IPS-18c (cell line): ENCODE data around the gene CACNA1C.

ENCODE experiments used
- H3K4me3 ChIP-seq: 2 replicates; pipeline ENCODE4 v1.7.0; 2013; ENCODE audit warnings: low read depth, mild to moderate bottlenecking, low read length, moderate library complexity; ENCODE audit not compliant: insufficient read depth
- H3K9me3 ChIP-seq: one replicate; pipeline ENCODE4 v1.6.1; 2013; ENCODE audit warnings: mild to moderate bottlenecking, low read length, moderate library complexity; ENCODE audit not compliant: control insufficient read depth, insufficient read depth

The CACNA1C gene

GRCh38 chr12:2306735-2307134 is 253.9 kb downstream of the CACNA1C start:
- H3K9me3 ChIP-seq = no peaks in the 10 kb centered on the region
- no peak overlapping the region for H3K4me3 ChIP-seq

DNA sequence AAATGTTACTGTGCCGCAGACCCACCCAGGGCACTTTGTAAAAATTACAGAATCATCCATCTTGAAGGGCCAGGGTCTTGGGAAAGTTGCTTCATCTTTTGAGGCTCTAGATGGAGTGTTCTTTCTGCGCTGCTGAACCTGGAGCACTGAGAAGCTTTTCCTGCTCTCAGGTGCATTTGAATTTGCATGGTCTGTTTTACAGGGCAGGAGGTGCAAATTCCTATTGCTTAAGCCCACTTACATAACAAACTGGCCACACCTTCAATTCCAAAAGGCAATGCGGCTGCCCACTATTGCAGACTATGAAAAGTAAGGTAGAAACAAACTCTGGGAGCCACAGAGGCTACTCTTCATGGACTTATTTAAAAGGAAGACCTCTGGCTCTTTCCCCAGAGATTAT is 254.8 kb downstream of the CACNA1C start:
- no peak overlapping the region for H3K4me3 ChIP-seq
- H3K9me3 ChIP-seq = no peaks in the 10 kb centered on the region

DNA sequence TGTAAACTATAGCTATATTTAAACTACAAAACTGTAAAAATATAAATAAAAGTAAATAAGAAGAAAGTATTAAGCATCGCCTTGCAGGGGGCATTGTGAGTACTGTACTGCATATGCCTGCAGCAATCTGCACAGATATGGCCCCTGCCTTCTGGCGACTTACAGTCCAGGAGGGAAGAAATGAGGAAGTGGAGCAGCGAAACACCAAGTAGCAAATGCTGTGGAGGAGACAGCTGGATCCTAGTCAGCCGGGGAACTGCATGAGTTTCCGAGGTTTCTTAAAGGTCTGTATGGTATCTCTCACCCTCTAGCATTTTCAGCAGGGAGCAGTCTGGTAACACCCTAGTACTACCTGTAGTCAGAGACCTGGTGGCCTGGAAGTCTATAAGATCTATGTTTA is 256.9 kb downstream of the CACNA1C start:
- Histone ChIP-seq H3K4me3 (no peak overlapping the region), H3K9me3 (no peaks in the 10 kb centered on the region)

GRCh38 chr12:2311020-2311778 is 258.4 kb downstream of the CACNA1C start:
- peaks cover 2% of the 10 kb centered on the region for H3K9me3 ChIP-seq
- no peak overlapping the region for H3K4me3 ChIP-seq

- no peak overlapping the region for H3K4me3 ChIP-seq
- H3K9me3 ChIP-seq = peaks cover 2% of the 10 kb centered on the region
Observed at GRCh38 chr12:2312175-2312574, 259.4 kb downstream of the CACNA1C start.

GRCh38 chr12:2312770-2313169 is 260.0 kb downstream of the CACNA1C start:
- peaks cover 2% of the 10 kb centered on the region for H3K9me3 ChIP-seq
- H3K4me3 ChIP-seq = no peak overlapping the region

- peaks cover 2% of the 10 kb centered on the region for H3K9me3 ChIP-seq
- H3K4me3 ChIP-seq = no peak overlapping the region
Observed at GRCh38 chr12:2314492-2314891, 261.7 kb downstream of the CACNA1C start.

DNA sequence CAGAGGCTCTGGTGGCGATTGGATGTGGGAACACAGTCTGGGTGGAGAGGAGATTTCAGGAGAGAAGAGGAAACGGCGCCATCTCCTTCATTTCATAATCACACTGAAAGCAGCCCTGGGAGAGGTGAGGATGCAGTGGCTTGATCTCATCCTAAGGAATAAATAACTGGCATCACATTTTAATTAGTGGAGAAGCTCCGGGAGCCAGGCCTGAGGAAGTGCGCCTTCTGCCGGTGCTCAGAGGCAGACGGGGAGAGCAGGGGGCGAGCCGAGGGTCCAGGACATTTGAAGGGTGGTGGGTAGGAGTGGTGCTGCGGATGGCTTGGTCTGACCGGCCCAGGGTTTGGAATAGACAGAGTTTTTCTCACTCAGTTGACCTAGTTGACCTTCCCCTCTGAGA is 265.0 kb downstream of the CACNA1C start:
- Histone ChIP-seq H3K4me3 (no peak overlapping the region), H3K9me3 (peaks cover 2% of the 10 kb centered on the region)

GRCh38 chr12:2318286-2318685 is 265.5 kb downstream of the CACNA1C start:
- Histone ChIP-seq H3K9me3 (peaks cover 2% of the 10 kb centered on the region), H3K4me3 (no peak overlapping the region)

GRCh38 chr12:2319136-2319535 is 266.3 kb downstream of the CACNA1C start:
- peaks cover 2% of the 10 kb centered on the region for H3K9me3 ChIP-seq

DNA sequence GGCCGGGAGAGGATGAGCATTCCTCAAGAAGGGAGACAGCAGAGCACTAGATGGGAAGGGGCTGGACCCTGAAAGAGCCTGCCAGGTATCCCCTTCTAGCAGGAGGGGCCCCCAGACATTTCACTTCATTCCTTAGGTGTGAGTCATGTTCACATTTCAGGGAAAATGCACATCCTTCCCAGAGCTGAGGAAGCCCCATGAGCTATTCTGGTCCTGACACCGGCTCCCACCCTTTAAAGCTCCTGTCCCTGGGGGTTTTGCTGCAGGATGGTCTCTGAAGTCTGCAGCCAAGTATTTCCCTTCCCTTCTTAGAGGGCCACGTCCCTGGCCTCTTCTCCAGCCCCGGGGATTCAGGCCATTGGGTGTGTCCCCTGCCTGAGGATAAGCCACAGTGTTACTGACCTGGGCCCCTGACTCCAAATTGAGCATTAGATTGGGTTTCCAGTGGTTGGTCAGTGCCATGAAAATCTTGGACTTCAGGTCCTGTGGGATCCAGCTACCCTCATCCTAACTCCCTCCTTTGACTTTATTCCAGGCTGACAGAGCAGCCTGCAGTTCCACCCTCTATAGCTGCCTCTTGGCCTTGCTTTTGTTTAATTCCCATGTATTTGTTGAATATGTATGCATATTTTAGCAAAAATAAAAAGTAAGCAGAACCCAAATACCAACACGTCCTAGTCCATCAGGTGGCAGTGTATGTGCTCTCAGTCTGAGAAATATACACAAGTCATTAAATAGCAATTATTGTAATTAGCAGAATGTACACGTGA is 267.1 kb downstream of the CACNA1C start:
- no peak overlapping the region for H3K4me3 ChIP-seq
- peaks cover 2% of the 10 kb centered on the region for H3K9me3 ChIP-seq

More at GRCh38 chr12:2319136-2319535, 266.3 kb downstream of the CACNA1C start:
- H3K4me3 ChIP-seq = no peak overlapping the region

- H3K4me3 ChIP-seq = no peak overlapping the region
- H3K9me3 ChIP-seq = no peaks in the 10 kb centered on the region
Observed at GRCh38 chr12:2320841-2321240, 268.1 kb downstream of the CACNA1C start.

- H3K9me3 ChIP-seq = no peaks in the 10 kb centered on the region
Observed at GRCh38 chr12:2322554-2323120, 269.9 kb downstream of the CACNA1C start.

GRCh38 chr12:2323532-2324255 is 270.9 kb downstream of the CACNA1C start:
- H3K9me3 ChIP-seq = no peaks in the 10 kb centered on the region
- no peak overlapping the region for H3K4me3 ChIP-seq

More at GRCh38 chr12:2322554-2323120, 269.9 kb downstream of the CACNA1C start:
- no peak overlapping the region for H3K4me3 ChIP-seq

GRCh38 chr12:2324387-2324786 is 271.6 kb downstream of the CACNA1C start:
- Histone ChIP-seq H3K9me3 (no peaks in the 10 kb centered on the region), H3K4me3 (no peak overlapping the region)

- Histone ChIP-seq H3K9me3 (no peaks in the 10 kb centered on the region), H3K4me3 (no peak overlapping the region)
Observed at GRCh38 chr12:2325519-2325918, 272.7 kb downstream of the CACNA1C start.

DNA sequence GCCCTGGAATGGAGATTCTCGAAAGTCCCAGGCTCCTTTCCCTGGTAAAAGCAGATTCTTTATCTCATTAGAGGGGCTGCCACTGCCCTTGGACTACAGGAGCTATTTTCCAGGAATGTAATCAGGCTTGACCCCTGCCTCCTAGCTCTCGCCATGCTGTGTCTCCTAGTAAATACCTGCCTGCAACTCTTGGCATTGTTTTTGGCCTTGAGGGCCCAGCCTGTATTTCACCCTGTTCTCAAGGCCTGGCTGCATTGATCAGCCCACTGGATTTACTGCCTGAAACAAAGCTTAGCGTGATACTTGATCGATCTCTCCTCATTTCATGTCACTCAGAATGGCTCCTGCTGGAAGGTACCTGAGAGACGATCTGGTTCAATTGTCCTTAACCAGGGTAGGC is 273.7 kb downstream of the CACNA1C start:
- no peak overlapping the region for H3K4me3 ChIP-seq
- no peaks in the 10 kb centered on the region for H3K9me3 ChIP-seq
